ENCODE measurements around the gene CCL17.
A peak's percentile ranks its signal among the peaks of the same experiment; 100 is the strongest.

CCL17 gene

DNA sequence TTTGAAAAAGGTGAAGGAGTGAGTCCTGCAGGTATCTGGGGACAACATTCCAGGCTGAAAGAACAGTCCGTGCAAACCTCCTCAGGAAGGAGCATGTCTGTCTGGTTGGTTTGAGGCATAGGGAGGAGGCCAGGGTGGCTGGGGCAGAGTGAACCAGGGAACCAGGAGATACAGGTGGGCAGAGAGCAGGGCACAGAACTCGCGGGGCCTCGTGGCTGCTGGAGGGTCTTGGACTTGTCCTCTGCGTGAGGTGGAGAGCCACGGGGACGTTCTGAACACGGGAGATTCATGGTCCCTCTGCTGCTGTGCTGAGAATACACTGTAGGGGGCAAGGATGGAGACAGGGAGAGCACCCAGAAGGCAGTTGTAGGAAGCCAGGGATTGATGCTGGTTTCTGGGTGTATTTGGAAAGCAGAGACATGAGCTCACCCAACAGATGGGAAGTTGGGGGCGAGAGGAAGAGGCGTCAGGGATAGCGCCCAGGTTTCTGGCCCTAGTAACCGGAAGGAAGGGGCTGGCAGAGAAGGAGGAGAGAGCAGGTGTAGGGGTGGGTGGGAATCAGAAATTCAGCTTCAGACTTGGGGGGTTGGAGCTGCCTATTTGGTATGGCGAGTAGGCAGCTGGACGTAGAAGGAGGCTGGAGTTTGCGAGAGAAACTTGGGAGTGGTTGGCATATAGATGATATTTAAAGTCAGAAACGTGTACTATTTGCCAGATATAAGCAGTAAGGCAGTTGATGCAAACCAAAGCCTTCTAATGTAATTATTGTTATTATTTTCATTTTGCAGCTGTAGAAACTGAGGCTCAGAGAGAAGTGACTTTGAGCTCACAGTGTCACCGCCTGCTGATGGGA is at the start of gene CCL17:
TSS of gene CCL17 (plus strand) at position 803 of the 853 bp plus-strand sequence. CDS start 9,166 bp downstream, outside the sequence.
- Histone ChIP-seq H3K9me3 (ENCODE audit: control insufficient read depth, insufficient read depth, low read depth, low read length) (no peaks in the 10 kb centered on the region), H3K36me3 (ENCODE audit: control insufficient read depth in 2 of 2, insufficient read depth in 1 of 2, low read length in 2 of 2) (no peaks in the 10 kb centered on the region), H3K27ac (ENCODE audit: extremely low read depth, low read depth, low read length) (no peak within 1 kb of the TSS), H3K4me1 (ENCODE audit: control insufficient read depth, insufficient read depth, low read length) (no peaks in the 10 kb centered on the region), H3K4me3 (ENCODE audit: low read depth, low read length) (no peak within 1 kb of the TSS)
- CTCF ChIA-PET = interaction anchor here (1.0 to 2.6 kb wide), 3 partner anchors 13 to 26 kb away, joined by 3 to 12 read pairs (median 3); no protein-coding TSS in a partner anchor
- POLR2A ChIA-PET = no interaction called here
- TF ChIP-seq EGR2 (tag by site-specific recombination; IDR thresholded peaks at IDR 0.05; ENCODE audit: low read depth) = peak; percentile 79
- no peak for TF ChIP-seq ZNF114 (tag by site-specific recombination; IDR thresholded peaks at IDR 0.05)
- TF ChIP-seq ZFHX2 (tag by site-specific recombination; conservative IDR thresholded peaks at IDR 0.05) = peak; percentile 41; the same call in 1 of the 2 replicates
- TF ChIP-seq ZFP37 (tag by site-specific recombination; IDR thresholded peaks at IDR 0.05) = no peak
- no peak for TF ChIP-seq SCRT2 (tag by site-specific recombination; IDR thresholded peaks at IDR 0.05)

- Histone ChIP-seq H3K36me3 (ENCODE audit: control insufficient read depth in 2 of 2, insufficient read depth in 1 of 2, low read length in 2 of 2) (no peaks in the 10 kb centered on the region), H3K9me3 (ENCODE audit: control insufficient read depth, insufficient read depth, low read depth, low read length) (no peaks in the 10 kb centered on the region), H3K4me1 (ENCODE audit: control insufficient read depth, insufficient read depth, low read length) (no peaks in the 10 kb centered on the region), H3K4me3 (ENCODE audit: low read depth, low read length) (no peak overlapping the region), H3K27ac (ENCODE audit: extremely low read depth, low read depth, low read length) (no peak overlapping the region)
- ChIA-PET CTCF (interaction anchor here (0.6 to 1.1 kb wide), 3 partner anchors 12 to 63 kb away, joined by 3 to 4 read pairs (median 3); no protein-coding TSS in a partner anchor), POLR2A (no interaction called here)
- TF ChIP-seq HOXC10 (CRISPR knock-in tag; IDR thresholded peaks at IDR 0.05) (no peak), WT1 (tag by site-specific recombination; IDR thresholded peaks at IDR 0.05) (no peak)
- TF ChIP-seq, protein P1, sequence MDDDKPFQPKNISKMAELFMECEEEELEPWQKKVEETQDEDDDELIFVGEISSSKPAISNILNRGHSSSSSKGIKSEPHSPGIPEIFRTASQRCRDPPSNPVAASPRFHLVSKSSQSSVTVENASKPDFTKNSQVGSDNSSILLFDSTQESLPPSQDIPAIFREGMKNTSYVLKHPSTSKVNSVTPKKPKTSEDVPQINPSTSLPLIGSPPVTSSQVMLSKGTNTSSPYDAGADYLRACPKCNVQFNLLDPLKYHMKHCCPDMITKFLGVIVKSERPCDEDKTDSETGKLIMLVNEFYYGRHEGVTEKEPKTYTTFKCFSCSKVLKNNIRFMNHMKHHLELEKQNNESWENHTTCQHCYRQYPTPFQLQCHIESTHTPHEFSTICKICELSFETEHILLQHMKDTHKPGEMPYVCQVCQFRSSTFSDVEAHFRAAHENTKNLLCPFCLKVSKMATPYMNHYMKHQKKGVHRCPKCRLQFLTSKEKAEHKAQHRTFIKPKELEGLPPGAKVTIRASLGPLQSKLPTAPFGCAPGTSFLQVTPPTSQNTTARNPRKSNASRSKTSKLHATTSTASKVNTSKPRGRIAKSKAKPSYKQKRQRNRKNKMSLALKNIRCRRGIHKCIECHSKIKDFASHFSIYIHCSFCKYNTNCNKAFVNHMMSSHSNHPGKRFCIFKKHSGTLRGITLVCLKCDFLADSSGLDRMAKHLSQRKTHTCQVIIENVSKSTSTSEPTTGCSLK (tag by site-specific recombination; IDR thresholded peaks at IDR 0.05) = no peak
- TF ChIP-seq, protein P2, sequence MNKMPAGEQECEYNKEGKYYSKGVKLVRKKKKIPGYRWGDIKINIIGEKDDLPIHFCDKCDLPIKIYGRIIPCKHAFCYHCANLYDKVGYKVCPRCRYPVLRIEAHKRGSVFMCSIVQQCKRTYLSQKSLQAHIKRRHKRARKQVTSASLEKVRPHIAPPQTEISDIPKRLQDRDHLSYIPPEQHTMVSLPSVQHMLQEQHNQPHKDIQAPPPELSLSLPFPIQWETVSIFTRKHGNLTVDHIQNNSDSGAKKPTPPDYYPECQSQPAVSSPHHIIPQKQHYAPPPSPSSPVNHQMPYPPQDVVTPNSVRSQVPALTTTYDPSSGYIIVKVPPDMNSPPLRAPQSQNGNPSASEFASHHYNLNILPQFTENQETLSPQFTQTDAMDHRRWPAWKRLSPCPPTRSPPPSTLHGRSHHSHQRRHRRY (tag by site-specific recombination; IDR thresholded peaks at IDR 0.05) = no peak
These were observed 48.6 kb upstream of the CCL17 start for GRCh38 chr16:57355898-57356414.

GRCh38 chr16:57356547-57356946 is 48.0 kb upstream of the CCL17 start:
- no peaks in the 10 kb centered on the region for H3K9me3 ChIP-seq (ENCODE audit: control insufficient read depth, insufficient read depth, low read depth, low read length)
- ChIA-PET CTCF (interaction anchor here (1.1 kb wide), 1 partner anchor 63 kb away, joined by 3 read pairs; no protein-coding TSS in a partner anchor), POLR2A (no interaction called here)
- H3K4me1 ChIP-seq (ENCODE audit: control insufficient read depth, insufficient read depth, low read length) = no peaks in the 10 kb centered on the region
- H3K27ac ChIP-seq (ENCODE audit: extremely low read depth, low read depth, low read length) = no peak overlapping the region
- TF ChIP-seq ZBTB1 (tag by site-specific recombination; IDR thresholded peaks at IDR 0.05) = no peak
- no peaks in the 10 kb centered on the region for H3K36me3 ChIP-seq (ENCODE audit: control insufficient read depth in 2 of 2, insufficient read depth in 1 of 2, low read length in 2 of 2)
- no peak overlapping the region for H3K4me3 ChIP-seq (ENCODE audit: low read depth, low read length)

DNA sequence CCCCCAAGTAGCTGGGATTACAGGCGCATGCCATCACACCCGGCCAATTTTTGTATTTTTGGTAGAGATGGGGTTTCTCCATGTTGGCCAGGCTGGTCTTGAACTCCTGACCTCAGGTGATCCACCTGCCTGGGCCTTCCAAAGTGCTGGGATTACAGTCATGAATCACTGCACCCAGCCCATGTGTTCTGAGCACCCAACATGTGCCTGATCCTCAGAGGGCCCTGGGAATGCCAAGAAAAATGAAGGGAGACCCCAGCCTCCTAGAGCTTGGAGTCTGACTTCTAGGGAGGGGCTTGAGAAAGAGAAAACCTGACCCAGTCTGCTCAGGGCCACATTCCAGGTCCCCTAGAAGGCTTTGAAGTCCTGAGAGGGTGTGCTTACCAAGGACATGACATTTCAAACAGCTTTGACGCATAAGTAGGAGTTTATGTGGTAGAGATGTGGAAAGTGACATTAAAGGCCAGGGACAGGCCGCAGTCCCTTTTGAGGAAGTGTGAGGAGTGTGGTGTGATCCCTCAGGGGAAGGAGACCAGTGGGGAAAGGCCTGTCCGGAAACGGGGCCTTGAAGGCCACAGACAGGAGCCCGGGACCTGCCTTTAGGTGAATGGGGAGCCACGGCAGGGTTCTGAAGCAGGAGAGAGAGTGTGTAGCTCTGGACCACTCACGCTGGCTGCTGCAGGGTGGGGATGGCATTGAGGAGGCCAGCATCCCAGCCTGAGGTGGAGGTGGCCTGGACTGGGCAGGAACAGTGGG is 47.1 kb upstream of the CCL17 start:
- POLR2A ChIA-PET = no interaction called here
- CTCF ChIA-PET = no interaction called here
- Histone ChIP-seq H3K9me3 (ENCODE audit: control insufficient read depth, insufficient read depth, low read depth, low read length) (no peaks in the 10 kb centered on the region), H3K36me3 (ENCODE audit: control insufficient read depth in 2 of 2, insufficient read depth in 1 of 2, low read length in 2 of 2) (no peaks in the 10 kb centered on the region), H3K27ac (ENCODE audit: extremely low read depth, low read depth, low read length) (no peak overlapping the region), H3K4me1 (ENCODE audit: control insufficient read depth, insufficient read depth, low read length) (no peaks in the 10 kb centered on the region), H3K4me3 (ENCODE audit: low read depth, low read length) (no peak overlapping the region)
- TF ChIP-seq ZSCAN30 (tag by site-specific recombination; IDR thresholded peaks at IDR 0.05) (no peak), ZBTB48 (tag by site-specific recombination; IDR thresholded peaks at IDR 0.05) (no peak), ZNF324 (tag by site-specific recombination; IDR thresholded peaks at IDR 0.05) (no peak), ZFP3 (tag by site-specific recombination; IDR thresholded peaks at IDR 0.05; ENCODE audit: low read depth) (peak; percentile 68)
